ENCODE results near the gene FRY.
A peak's percentile ranks its signal among the peaks of the same experiment; 100 is the strongest.

FRY gene

DNA sequence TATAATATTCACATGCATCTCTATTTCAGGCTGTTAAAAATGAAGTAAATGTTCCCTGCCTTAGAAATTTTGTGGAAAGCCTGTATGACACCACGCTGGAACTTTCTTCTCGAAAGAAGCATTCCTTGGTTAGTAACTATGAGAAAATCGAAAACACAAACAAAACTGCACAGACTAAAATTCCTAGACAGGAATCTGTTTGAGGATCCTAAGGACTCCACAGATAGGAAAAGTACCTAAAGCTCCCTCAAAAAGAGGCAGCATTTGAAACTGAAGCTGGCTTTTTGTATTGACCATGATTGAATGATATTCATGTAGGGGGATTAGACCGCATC is 103.4 kb downstream of the FRY start:
- no peak for DNase-seq

DNA sequence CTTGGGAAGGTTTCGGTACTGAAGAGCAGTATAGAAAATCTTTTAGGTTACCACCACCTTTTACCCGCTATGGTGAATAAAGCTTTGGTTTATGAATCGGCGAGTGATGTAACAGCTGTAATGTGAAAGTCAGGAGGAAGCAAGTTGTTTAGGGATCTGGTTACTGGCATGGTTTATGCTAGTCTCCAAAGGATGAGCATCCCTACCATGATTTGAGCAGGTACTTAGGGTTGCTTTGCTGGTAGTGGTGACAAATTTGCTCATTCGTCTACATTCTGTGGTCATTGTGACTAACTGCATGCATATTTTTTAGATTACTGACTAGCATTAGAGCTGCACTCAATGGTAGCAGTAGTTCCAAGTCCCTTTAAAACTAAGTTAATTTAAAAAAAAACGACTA is 104.1 kb downstream of the FRY start:
- no peak for DNase-seq

DNA sequence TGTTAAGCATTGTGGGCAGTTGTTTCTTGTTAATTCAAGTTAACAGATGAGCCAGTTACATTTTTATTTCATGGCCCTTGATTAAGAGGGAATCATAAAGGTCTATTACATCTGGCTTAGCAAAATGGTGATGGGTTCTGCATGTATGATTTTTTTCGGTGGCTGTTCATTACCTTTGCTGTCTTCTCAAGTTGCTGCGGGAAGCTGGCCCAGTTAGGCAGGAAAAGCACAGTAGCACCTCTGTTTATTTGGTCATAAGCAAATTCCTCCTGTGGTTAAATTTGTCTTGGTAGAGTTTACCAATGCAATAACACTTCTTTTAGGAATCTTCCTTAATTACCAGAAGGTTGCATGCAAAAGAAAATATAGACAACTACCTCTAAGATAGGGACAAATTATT is 104.5 kb downstream of the FRY start:
- no peak for DNase-seq

DNA sequence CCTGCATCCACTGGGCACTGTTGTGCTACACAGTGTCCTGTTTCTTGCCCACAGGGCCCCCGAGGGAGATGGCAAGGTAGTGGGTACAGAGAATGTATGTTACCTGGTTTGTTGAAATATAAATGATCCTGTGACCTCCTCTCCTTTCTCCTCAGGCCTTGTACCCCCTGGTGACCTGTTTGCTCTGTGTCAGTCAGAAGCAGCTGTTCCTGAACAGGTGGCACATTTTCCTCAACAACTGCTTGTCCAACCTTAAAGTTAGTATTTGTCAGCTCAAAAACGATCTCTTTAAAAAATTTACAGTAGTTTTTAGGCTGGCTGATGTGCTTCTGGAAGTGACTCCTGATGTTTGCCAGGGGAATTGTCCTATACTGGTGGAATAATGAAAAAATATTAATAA is 105.1 kb downstream of the FRY start:
- no peak for DNase-seq

DNA sequence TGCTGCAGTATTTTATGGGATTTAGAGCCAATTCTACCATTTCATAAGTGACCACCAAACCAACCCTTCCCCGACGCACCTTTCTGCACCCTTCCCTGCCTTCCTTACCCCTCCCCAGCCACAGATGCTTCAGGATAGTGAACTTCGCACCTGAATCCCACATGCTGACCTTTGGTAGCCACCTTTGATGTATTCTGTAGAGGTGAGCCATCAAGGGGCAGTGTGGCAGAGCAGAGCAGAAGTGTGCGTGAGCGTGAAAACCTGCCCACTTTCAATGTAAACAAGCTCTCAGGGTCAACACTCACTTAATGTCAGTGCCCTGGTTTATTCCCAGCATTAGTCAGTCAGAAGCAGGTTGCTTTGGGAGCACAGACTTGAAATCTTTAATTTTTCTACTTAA is 107.7 kb downstream of the FRY start:
- no peak for DNase-seq

DNA sequence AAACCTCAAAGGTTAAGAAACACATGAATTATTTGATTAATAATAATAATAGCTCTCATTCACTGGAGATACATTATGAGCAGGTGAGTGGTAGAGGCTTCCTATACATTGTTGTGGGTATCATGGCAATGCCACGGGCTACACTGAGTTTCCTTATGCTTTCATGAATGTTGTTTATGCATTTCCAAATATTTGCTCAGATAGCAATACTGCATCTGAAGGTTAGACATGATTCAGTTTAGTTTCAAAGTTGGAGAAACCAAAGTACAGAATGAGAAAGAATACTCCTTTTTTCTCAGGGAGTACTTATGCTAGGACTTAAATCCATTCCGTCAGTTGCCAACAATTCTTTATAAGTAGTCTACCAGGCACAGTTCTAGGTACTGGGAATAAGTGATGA is 108.5 kb downstream of the FRY start:
- no peak for DNase-seq

DNA sequence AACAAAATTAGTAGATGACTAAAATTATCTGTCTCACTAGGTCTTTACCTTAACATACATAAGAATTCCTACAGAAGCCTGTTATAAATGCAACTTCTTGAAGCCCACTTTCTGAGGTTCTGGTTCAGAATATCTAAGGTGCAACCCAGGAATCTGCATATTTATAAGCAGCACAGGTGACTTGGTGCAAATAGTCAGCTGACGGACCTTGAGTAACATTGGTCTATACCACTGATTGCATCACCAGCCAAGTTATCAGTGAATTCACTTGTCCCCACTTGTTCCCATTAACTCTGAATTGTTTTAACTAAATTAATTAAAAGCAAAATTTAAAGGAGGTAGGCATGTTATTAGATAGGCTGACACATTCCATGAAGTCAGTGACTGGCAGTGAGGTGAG is 109.9 kb downstream of the FRY start:
- DNase-seq: no peak

DNA sequence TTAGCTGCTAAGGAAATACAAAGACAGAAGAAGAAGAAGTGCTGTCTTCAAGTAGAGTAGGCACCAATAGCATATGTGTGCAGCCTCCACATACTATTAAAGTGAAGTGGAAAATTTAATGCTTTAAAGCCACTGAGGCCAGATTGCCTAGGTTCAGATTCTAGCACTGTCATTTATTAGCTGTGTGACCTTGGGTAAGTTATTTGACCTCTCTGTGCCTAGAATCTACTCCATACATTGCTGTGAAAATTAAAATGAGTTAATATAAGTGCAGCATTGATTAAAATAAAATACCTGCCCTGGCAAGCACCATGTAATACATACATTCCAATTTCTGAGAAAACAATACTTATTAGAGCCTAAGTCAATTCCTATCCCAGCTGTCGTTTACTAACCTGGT is 110.5 kb downstream of the FRY start:
- DNase-seq: no peak

DNA sequence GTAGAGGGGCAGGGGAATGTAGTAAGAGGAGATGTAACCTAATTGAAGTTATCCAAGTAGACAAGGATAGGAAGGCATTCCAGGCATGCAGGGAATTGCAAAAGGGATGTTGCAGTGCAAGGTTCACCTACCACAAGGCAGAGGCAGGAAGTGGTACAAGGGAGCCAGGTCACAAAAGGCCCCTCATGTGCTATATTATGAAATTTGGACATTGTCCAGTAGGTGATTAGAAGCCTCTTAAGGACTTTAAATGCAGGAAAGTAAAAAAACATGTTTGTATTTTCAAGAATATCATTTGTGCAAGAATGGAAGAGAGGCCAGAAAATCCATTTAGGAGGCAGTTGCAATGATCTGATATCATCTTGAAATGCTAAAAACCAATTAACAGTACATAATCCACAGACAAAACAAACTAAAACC is 111.4 kb downstream of the FRY start:
- no peak for DNase-seq

DNA sequence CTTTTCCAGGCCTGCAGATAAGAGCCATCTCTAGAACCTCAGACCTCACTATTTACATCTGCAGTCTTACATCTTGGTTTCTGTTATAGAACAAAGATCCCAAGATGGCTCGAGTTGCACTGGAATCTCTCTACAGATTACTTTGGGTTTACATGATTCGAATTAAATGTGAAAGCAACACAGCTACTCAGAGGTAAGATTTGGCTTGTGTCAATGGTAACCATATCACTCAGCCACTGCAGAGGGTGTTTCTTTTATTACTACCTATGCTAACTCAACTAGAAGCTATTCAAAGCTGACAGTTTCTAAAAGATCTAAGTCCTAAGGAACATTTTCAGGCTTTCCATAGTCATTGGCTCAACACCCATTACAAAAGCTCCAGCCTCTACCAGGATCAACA is 115.6 kb downstream of the FRY start:
- DNase-seq: no peak

DNA sequence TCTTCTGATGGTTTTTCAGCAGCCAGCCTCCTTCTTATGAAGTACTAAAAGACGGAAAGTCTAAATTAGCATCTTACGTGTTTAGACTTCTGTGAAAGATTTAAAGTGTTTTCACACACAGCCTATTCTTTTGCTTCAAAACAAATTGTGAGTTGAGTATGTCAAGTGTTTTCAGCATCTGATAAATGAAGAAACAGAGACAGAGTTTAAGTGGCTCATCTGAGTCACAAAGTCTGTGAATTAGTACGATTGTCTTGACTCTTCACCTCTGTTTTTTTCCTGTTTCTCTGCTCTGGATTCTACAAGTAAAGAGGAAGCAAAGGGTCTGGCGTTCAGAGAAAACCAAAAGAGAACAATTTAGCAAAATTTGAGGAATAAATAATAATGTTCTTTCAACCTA is 116.4 kb downstream of the FRY start:
- DNase-seq: peak in 2 of 4 experiments; percentile 25 to 30

DNA sequence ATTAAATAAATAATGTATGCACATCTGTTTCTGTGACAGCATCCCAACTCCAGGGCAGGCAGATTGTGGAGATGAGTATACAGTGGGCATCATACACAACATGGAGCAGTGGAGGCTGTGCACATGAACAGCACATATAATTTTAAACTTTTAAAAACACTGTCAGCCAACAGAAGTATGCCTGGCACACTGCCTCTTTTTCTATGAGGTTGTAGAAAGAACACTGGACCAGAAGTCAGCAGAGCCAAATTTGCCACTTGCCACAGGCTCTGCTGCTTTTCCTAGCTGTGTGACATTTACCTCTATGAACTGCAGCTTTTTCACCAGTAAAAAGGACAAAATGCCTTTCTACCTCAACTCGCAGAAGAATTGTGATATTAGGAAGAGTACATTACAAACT is 118.7 kb downstream of the FRY start:
- DNase-seq: no peak

DNA sequence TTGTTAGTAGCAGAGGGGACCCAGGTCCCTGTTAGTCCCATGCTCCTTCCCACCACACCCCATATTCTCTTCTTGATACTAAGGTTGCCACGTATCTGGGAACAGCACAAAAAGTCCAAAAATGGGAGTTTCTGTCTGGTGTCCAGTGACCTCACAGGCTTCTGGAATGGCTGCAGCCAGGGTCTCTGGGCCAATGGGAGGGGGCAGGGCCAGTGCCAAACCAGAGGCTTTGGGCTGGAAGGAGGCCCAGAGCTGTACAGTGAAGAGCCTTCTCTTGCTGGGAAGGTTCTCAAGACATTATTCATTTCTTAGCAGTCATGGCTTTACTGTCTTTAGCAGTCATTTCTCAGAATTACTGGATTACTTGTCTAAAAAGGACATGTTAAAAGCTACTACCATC is 119.2 kb downstream of the FRY start:
- DNase-seq: no peak

DNA sequence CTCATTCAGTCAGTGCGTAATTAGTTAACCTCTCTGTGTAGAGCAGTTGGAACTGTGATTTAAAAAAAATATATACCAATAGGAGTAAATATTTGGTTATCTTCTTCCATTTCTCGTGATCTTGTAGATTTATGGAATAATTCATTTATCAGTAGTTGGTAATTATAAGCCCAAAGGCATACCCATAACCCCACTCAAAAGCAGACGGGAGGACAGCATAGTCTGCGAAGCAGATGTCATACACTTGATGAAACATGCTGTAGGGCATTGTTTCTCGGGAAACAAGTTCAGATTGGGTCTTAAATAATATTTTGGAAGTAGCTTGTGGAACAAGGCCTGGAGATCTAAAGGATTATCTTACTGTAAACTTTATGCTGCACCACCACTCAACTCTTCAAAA is 119.7 kb downstream of the FRY start:
- DNase-seq: no peak

DNA sequence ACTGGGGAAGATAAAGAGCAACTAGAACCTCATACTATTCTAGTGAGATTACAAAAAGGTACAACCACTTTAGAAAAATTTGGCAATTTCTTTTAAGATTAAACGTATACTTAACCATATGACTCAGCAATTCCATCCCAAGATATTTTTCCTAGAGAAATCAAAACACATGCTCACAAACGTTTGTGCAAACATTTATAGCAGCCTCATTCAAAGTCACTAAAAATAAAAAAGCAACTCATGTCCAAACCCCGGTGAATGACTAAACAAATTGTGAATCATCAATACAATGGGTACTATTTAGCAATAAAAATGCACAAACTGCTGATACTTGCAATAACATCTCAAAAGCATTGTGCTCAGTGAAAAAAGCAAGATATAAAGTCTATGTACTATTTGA is 121.5 kb downstream of the FRY start:
- DNase-seq: peak in 2 of 4 experiments; percentile 14 to 49

DNA sequence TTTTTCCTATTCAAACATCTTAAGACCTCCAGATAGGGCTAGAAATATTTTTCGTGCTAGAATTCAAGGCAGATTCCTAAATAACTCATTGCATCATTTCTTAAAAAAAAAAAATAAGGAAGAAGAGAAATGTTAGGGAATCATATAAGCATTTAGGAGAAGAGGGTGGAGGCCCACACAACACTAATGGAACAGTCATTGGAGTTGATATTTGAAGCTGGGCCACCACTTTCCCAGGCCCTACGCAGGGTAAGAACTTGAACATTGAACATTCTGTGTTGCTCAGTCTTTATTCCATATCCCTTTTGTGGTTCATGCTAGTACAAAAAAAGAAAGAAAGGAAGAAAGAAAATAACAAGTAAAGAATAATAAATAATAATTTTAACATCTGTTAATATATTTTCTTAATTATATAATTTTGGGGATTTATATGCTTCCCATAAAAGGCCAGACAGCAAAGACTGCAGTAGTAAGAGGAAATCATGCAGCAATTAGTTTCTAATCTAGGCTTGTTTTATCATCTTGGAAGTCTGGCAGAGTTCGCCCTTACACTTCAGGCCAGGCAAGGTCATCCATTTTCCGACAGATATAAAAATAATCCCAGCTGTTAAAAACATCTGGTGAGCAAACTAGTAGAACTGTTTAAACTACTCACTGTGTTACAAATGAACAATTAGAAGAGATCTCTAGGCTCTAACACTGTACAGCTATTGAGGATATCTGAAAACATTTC is 127.7 kb downstream of the FRY start:
- no peak for DNase-seq

DNA sequence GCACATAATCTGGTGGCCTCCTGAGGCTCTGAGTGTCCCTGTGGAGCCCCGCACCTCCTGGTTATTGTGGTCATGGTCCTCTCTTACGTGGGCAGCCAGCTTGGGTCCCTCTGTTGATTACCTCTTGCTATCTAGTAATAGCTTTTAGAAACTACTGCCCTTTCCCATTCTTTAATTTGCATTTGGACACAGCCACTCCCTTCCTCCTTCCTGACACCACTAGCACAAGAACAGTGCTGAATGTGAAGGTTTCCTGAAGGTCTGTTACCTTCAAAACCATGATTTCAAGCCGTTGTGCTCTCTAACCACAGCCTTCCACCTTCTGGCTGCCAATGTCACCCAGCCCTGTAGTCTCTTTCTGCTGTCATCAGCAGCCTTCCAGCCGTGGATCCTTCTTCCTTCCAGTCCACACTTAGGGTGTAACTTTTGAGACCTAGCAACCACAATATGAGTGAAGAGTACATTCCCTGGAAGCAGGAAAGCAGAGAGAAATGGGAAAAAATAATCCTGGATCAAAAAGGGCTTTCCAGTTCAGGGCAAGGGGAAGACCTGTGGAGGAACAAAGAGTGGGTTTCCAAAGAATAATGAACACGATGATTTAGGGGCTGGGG is 130.9 kb downstream of the FRY start:
- DNase-seq: no peak

DNA sequence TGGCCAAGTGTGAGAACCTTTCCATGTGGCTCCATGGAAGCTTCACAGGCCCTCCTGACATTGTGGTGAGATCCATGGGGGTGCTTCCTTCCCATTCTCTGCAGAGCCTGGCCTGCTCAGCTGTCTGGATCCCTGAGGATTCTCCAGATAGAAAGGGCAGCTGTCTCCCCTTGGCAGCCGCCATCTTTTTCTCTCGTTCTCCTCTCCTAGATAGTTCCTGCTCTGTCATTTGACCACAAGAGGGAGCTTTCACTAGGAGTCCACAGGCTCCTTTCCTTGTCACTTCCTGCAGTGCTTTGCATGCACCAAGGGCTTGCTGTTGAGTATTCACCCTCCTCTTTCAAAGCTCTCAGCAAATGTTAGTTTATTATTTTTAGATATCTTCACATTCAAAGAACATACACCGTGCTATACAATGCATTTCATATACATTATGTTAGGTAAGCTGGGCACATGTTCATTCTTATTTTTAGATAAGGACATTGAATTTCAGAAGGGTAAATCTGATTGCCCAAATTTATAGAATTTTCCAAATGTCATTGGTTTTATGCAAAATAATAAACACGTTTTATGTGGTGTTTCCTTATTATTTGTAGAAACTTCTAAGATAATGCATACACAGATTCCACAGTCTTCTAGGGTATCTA is 133.2 kb downstream of the FRY start:
- peak; percentile 11 to 69 (median 56) for DNase-seq

DNA sequence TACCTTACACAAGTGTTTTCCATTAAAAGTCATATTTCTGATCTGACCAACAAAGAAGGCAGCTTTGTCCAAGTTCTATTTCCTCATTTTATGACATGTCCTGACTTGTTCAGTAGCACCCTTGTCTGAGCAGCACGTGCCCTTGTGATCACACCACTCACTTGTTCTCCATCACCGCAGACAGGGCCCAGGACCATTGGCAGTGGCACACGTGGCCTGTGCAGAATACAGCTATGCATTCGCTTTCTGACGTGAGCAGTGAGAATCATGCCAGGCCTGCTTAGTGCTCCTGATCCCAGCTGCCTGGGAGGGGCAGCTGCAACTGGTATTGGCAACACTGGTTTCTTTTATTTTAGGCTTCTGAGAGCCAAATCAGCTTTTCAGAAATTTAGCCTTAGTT is 134.2 kb downstream of the FRY start:
- peak; percentile 10 to 46 (median 38) for DNase-seq

DNA sequence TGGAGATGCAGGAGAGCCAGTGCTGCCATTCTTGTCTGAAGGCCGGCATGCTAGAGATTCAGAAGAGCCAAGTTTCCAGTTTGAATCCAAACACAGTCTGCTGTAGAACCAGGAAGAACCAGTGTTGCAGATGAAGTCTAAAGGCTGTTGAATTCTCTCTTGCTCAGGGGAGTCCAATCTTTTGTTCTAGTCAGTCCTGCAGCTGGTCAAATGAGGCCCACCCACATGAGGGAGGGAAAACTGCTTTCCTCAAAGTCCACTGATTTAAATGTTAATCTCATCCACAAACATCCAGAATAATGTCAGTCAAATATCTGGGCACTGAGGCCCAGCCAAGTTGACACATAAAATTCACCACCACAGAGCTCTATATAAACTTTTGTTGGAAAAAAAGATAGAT is 136.6 kb downstream of the FRY start:
- DNase-seq: no peak

DNA sequence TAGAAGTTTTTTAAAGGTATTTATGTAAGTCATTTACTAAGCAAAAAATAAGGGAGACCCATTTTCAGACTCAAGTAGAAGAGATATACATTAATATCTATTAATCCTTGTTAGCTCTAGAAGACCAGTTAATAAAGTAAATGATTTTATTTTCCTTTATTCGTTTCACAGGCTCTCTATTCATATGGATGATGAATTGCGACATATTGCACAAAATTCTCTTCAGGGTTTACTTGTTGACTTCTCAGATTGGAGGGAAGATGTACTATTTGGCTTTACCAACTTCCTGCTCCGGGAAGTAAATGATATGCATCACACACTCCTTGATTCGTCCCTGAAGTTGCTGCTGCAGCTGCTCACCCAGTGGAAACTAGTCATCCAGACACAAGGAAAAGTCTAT is 139.3 kb downstream of the FRY start:
- no peak for DNase-seq

DNA sequence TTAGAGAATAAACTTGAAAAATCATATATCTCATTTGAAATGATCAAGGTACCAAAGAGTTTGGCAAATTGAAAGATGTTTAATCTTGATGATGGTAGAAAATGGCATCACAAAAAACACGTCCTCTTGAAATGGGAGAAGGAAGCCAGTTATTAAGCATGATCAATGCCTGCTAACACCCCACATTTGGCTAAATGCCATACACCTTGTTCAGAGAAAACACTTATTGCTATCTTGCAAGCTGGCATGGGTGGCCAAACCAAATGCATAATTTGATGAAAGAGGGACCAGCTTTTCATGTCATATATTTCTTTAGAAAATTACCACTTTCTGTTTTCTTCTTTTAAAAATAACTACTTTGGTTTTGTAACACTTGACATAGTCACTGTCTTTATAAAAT is 142.3 kb downstream of the FRY start:
- no peak for DNase-seq

DNA sequence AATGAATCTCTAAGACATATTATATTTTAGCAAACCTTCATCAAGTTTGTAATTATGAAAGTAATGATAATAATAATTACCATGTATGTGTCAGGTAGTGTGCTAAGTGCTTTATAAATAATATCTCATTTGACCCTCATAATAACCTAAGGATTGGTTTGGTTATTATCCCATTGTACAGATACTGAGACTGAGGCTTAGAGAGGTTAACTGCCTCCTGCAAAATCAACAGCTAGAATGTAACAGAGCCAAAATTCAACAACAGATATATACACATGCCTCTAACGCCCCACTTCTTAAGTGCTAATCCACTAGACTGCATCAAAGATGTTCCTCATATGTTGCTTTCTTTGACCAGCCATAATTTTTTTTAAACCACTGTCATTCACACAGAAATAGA is 142.8 kb downstream of the FRY start:
- DNase-seq: no peak

DNA sequence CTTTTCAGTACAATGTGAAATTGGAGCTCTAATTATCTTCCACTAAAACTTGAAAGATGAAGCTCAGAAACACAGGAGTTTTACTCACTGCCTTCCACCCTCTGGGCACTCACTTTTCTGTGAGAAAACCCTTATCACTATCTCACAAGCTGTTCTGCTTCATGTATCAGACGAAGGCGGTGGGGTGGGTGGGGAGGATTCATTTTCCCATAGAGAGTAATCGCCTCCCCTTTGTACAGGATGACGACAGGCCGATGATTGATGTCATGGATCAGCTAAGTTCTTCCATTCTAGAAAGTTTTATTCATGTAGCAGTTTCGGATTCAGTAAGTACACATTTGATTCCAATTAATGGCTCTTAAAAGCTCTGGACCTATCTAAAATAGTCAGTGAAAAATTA is 143.7 kb downstream of the FRY start:
- no peak for DNase-seq

DNA sequence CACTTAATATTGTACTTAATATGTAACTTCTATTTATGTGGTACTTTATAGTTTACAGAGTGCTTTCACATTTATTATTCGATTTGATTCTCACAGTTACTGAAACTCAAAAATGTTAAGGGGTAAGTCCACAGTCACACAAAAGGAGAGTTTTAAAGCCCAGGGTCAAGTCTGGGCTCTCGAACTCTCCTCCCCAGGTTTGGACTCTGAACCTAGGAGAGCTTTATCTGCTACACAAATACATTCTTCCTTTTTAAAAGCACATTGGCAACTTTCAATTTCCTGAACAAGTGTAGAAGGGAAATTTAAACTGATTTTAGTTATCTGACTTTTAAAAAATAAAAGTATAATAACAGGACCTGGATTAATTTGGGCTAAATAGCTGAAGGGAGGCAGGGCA is 144.4 kb downstream of the FRY start:
- DNase-seq: no peak

All from suppressor macrophage (primary cell).